Breast epithelium (tissue), 4 donors: ENCODE measurements around the gene ANKRD6. TPM values are rescaled to one million over a fixed set of nuclear protein-coding genes. Genes with fewer than 3 reads are reported as not detected.

ENCODE experiments used
- DNase-seq, 2 donors: peaks; one replicate each; pipeline ENCODE4 v3.0.0-alpha.2; 2019; ENCODE audit warnings: low spot score in 2 of 2
- H3K27ac ChIP-seq, 2 donors: fragments of 200-600 bp; sonication (generic) in 1 of 2; one replicate each; pipeline ENCODE4 v1.5.1; 2016 to 2019; ENCODE audit warnings: mild to moderate bottlenecking in 1 of 2
- H3K27me3 ChIP-seq, 2 donors: fragments of 200-600 bp; sonication (generic) in 1 of 2; one replicate each; pipeline versions ENCODE4 v1.5.1 to v1.6.0; 2017 to 2019; ENCODE audit warnings: control low read depth in 1 of 2, mild to moderate bottlenecking in 1 of 2
- H3K36me3 ChIP-seq: fragments of 200-600 bp; one replicate; pipeline ENCODE4 v1.5.1; 2019
- H3K4me1 ChIP-seq, 2 donors: fragments of 200-600 bp; sonication (generic); one replicate each; pipeline ENCODE4 v1.5.1; 2016 to 2019; ENCODE audit warnings: control low read depth in 1 of 2
- H3K4me3 ChIP-seq, 3 donors: fragments of 200-600 bp; sonication (generic); 1 replicate in 2 of 3; 2 replicates in 1 of 3; pipeline ENCODE4 v1.5.1; 2016 to 2019; ENCODE audit warnings: mild to moderate bottlenecking in 3 of 3, moderate library complexity in 2 of 3
- H3K9me3 ChIP-seq, 2 donors: fragments of 200-600 bp; sonication (generic) in 1 of 2; one replicate each; pipeline ENCODE4 v1.5.1; 2016 to 2019; ENCODE audit warnings: control low read depth in 1 of 2
- POLR2A ChIP-seq: fragments of 450-650 bp; IDR thresholded peaks from one replicate; pipeline ENCODE4 v1.6.1; 2016; ENCODE audit warnings: antibody characterized with exemption, mild to moderate bottlenecking, moderate library complexity
- POLR2AphosphoS5 ChIP-seq, 3 donors: sonication (generic); formaldehyde crosslinking; IDR thresholded peaks; one replicate each; pipeline ENCODE4 v1.6.1; 2017; ENCODE audit warnings: antibody characterized with exemption in 3 of 3
- intact Hi-C: fragments of 100-400 bp; cut with DNase I; formaldehyde crosslinking; loops from one replicate; pipeline ENCODE4 v1.15.1; 2023; ENCODE audit warnings: low total_unique reads
- total RNA-seq, 3 donors: library from RNA; depleted of rRNA; stranded (reverse); fragments of >200 nt; gene quantifications; one replicate each; pipeline ENCODE4 v1.1.0, GENCODE V29; 2016
- TF ChIP-seq, protein P1 (sequence below), 3 donors: fragments of 450-650 bp; IDR thresholded peaks; one replicate each; pipeline ENCODE4 v1.5.1; 2016 to 2017; ENCODE audit warnings: antibody characterized with exemption in 3 of 3, mild to moderate bottlenecking in 3 of 3, moderate library complexity in 3 of 3

Gene ANKRD6
- total RNA-seq, 3 donors from 2014 or later: 9.6 to 23.7 (median 18.0) TPM

DNA sequence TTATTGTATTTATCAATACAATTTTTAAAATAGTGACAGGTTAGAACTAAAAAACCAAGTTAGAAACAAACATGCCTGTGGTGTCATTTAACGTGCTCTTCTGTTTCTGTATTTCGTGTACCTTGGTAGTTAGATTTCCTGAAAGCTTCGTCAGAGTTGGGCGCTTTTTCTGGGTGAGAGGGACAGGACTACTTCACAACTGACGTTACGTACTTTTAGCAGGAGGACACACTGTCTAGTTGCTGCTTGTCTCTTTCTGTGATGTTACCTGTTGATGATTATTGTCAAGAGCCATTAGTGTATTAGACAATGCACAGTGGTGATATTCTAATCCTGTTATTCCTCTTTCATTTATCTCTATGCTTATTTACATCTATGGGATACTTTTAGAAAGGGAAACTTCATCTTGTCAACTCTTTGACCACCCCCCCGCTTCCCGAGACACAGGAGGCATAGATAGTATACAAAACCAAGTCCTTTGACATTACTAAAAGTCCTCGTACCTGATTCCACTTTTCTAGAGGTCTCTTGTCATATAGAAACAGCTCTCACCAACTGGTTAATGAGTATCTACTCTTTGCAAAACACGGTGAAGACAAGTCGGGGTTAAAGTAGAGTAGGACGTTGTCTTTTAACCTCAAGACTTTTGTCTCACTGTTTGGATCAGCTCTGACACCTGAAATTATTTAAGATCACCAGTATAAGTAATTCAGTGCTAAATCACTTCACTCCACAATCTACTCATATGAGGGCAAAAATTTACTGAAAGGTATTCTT lies 109.3 kb downstream of the ANKRD6 start:
- Histone ChIP-seq H3K27me3 (no peaks in the 10 kb centered on the region), H3K9me3 (no peaks in the 10 kb centered on the region), H3K4me3 (no peak overlapping the region), H3K36me3 (no peaks in the 10 kb centered on the region), H3K27ac (no peak overlapping the region), H3K4me1 (no peaks in the 10 kb centered on the region)
- no peak for DNase-seq
- TF ChIP-seq, protein P1, sequence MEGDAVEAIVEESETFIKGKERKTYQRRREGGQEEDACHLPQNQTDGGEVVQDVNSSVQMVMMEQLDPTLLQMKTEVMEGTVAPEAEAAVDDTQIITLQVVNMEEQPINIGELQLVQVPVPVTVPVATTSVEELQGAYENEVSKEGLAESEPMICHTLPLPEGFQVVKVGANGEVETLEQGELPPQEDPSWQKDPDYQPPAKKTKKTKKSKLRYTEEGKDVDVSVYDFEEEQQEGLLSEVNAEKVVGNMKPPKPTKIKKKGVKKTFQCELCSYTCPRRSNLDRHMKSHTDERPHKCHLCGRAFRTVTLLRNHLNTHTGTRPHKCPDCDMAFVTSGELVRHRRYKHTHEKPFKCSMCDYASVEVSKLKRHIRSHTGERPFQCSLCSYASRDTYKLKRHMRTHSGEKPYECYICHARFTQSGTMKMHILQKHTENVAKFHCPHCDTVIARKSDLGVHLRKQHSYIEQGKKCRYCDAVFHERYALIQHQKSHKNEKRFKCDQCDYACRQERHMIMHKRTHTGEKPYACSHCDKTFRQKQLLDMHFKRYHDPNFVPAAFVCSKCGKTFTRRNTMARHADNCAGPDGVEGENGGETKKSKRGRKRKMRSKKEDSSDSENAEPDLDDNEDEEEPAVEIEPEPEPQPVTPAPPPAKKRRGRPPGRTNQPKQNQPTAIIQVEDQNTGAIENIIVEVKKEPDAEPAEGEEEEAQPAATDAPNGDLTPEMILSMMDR (IDR thresholded peaks at IDR 0.05): no peak
- TF ChIP-seq POLR2A: no peak
- no peak for TF ChIP-seq POLR2AphosphoS5 (IDR thresholded peaks at IDR 0.05)
- intact Hi-C loops: no loop called here

DNA sequence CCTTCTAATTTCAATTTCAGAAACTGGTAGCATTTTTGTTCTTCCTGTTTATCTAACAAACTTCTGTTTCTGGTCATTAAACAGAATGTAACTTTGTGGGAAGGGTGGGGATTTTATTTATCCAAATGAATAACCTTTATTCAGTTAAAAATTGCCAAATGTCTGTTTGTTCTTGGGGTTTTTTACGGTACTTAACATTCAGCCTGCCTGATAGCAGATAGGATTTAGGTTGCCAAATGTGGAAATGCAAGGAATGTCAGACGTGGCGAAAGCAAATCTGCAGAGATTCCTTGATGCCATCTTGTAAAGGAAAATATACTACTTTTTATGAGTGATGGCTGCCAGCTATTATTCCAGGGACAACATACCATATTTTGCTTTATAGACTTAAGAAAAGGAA lies 109.9 kb downstream of the ANKRD6 start:
- H3K4me3 ChIP-seq: no peak overlapping the region
- no peaks in the 10 kb centered on the region for H3K36me3 ChIP-seq
- DNase-seq: no peak
- intact Hi-C loops: no loop called here
- no peaks in the 10 kb centered on the region for H3K9me3 ChIP-seq
- no peaks in the 10 kb centered on the region for H3K4me1 ChIP-seq
- no peak overlapping the region for H3K27ac ChIP-seq
- no peak for TF ChIP-seq POLR2A
- TF ChIP-seq, protein P1 (IDR thresholded peaks at IDR 0.05): no peak
- TF ChIP-seq POLR2AphosphoS5 (IDR thresholded peaks at IDR 0.05): no peak
- H3K27me3 ChIP-seq: no peaks in the 10 kb centered on the region

DNA sequence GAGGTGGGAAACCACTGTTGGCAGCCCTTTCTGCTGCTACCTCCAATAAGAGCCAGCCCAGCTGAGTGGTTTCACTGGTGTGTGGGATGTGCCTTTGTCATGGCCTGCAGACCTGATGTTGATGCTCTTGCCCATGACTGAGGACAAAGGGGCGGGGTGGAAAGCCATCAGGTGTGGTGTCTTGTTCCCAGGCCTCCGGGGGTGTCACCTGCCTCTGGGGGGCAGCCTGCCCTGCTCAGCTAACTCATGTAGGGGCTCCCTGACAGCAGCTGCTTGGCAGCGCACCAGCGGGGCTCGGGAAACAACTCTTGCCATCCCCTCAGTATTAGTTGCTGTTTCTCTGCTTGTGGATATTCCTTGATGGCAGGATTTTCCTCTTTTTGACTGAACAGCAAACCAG lies 114.3 kb downstream of the ANKRD6 start:
- Histone ChIP-seq H3K27ac (no peak overlapping the region), H3K9me3 (no peaks in the 10 kb centered on the region), H3K4me1 (no peaks in the 10 kb centered on the region), H3K27me3 (no peaks in the 10 kb centered on the region), H3K36me3 (no peaks in the 10 kb centered on the region), H3K4me3 (no peak overlapping the region)
- intact Hi-C loops: no loop called here
- DNase-seq: no peak
- TF ChIP-seq, protein P1 (IDR thresholded peaks at IDR 0.05): no peak
- TF ChIP-seq POLR2A (no peak), POLR2AphosphoS5 (IDR thresholded peaks at IDR 0.05) (no peak)

DNA sequence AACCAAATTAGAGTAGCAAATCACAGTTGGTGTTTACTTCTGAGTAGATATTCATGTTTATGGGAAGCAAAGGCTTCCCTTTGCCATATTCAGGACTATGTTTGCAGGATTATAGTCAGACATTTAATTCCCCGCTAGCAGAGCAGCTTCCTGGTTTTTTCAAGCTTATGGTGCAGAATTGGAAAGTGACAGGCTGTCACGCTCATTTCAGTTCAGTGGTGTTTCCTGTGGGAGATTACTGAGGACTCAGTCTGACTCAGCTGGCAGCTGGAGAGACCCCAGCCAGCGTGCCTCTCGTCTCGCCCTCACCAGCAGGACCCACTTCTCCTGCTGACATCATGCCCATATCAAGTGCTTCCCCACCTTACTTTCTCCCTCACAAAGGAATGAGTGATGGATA lies 120.5 kb downstream of the ANKRD6 start:
- intact Hi-C loops: no loop called here
- H3K27ac ChIP-seq: no peak overlapping the region
- H3K9me3 ChIP-seq: peaks cover 0 to 11% of the 10 kb centered on the region in 2 donors
- H3K36me3 ChIP-seq: no peaks in the 10 kb centered on the region
- no peak for DNase-seq
- H3K27me3 ChIP-seq: no peaks in the 10 kb centered on the region
- no peak overlapping the region for H3K4me3 ChIP-seq
- TF ChIP-seq POLR2A (no peak), POLR2AphosphoS5 (IDR thresholded peaks at IDR 0.05) (no peak)
- TF ChIP-seq, protein P1 (IDR thresholded peaks at IDR 0.05): no peak
- H3K4me1 ChIP-seq: no peaks in the 10 kb centered on the region

GRCh38 chr6:89554106-89554505 lies 121.2 kb downstream of the ANKRD6 start:
- peaks cover 0 to 11% of the 10 kb centered on the region in 2 donors for H3K9me3 ChIP-seq
- H3K4me1 ChIP-seq: no peaks in the 10 kb centered on the region
- no peak overlapping the region for H3K4me3 ChIP-seq
- TF ChIP-seq POLR2A: no peak
- no peak for TF ChIP-seq POLR2AphosphoS5 (IDR thresholded peaks at IDR 0.05)
- TF ChIP-seq, protein P1 (IDR thresholded peaks at IDR 0.05): no peak
- intact Hi-C loops: no loop called here
- no peak for DNase-seq
- H3K27me3 ChIP-seq: no peaks in the 10 kb centered on the region
- no peaks in the 10 kb centered on the region for H3K36me3 ChIP-seq
- H3K27ac ChIP-seq: no peak overlapping the region
